GM06990 (cell line): ENCODE data around the gene JPH4.

Experiments
- DNase-seq: peaks from one replicate; pipeline ENCODE4 v3.0.0-alpha.2; 2011; ENCODE audit not compliant: insufficient read length; ENCODE audit errors: extremely low read depth
- H3K27me3 ChIP-seq: replicated peaks from 2 replicates; pipeline ENCODE4 v1.6.0; 2011; ENCODE audit warnings: low read length; ENCODE audit not compliant: control insufficient read depth, insufficient read depth
- H3K36me3 ChIP-seq: 2 replicates; pipeline ENCODE4 v1.5.1; 2011; ENCODE audit warnings: low read length; ENCODE audit not compliant: control insufficient read depth, insufficient read depth
- H3K4me3 ChIP-seq: replicated peaks from 2 replicates; pipeline ENCODE4 v1.5.1; 2011; ENCODE audit warnings: low read depth, mild to moderate bottlenecking, control low read depth, low read length
- TF ChIP-seq, protein P1 (sequence below): IDR thresholded peaks from 2 replicates; pipeline ENCODE4 v1.5.1; 2011; ENCODE audit warnings: low read length, control low read depth, mild to moderate bottlenecking, inconsistent platforms; ENCODE audit not compliant: insufficient read depth, poor library complexity, severe bottlenecking

JPH4 gene

DNA sequence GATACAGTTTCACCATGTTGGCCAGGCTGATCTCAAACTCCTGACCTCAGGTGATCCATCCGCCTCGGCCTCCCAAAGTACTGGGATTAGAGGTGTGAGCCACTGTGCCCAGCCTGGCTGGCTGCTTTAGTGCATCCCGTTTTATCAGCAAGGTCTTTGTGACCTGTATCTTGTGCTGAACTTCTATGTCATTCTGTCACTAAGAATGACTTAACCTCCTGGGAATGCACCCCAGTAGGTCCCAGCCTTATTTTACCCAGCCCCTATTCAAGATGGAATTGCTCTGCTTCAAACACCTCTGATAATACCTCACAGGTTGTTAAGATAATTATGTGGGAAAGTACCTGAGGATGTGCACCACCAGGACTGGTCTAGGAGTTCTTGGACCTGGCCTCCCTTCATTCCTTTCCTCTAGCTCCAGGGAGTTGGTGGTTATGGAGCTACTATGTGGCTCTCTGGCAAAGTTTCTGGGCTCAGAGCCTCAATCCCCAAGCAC lies 26.1 kb upstream of the JPH4 start:
- Histone ChIP-seq H3K27me3 (no peaks in the 10 kb centered on the region), H3K4me3 (no peak overlapping the region), H3K36me3 (no peaks in the 10 kb centered on the region)
- DNase-seq, result no peak
- TF ChIP-seq, protein P1, sequence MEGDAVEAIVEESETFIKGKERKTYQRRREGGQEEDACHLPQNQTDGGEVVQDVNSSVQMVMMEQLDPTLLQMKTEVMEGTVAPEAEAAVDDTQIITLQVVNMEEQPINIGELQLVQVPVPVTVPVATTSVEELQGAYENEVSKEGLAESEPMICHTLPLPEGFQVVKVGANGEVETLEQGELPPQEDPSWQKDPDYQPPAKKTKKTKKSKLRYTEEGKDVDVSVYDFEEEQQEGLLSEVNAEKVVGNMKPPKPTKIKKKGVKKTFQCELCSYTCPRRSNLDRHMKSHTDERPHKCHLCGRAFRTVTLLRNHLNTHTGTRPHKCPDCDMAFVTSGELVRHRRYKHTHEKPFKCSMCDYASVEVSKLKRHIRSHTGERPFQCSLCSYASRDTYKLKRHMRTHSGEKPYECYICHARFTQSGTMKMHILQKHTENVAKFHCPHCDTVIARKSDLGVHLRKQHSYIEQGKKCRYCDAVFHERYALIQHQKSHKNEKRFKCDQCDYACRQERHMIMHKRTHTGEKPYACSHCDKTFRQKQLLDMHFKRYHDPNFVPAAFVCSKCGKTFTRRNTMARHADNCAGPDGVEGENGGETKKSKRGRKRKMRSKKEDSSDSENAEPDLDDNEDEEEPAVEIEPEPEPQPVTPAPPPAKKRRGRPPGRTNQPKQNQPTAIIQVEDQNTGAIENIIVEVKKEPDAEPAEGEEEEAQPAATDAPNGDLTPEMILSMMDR, result no peak

DNA sequence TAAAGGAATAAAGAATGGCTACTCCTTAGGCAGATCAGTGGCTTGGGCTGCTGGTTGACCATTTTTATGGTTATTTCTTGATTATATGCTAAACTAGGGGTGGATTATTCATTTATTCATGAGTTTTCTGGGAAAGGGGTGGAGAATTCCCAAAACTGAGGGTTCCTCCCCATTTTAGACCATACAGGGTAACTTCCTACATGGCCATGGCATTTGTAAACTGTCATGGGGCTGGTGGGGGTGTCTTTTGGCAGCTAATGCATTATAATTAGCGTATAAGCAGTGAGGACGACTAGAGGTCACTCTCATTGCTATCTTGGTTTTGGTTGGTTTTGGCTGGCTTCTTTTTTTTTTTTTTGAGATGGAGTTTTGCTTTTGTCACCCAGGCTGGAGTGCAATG lies 25.6 kb upstream of the JPH4 start:
- Histone ChIP-seq H3K4me3 (no peak overlapping the region), H3K27me3 (no peaks in the 10 kb centered on the region), H3K36me3 (no peaks in the 10 kb centered on the region)
- TF ChIP-seq, protein P1, result no peak
- DNase-seq, result no peak

DNA sequence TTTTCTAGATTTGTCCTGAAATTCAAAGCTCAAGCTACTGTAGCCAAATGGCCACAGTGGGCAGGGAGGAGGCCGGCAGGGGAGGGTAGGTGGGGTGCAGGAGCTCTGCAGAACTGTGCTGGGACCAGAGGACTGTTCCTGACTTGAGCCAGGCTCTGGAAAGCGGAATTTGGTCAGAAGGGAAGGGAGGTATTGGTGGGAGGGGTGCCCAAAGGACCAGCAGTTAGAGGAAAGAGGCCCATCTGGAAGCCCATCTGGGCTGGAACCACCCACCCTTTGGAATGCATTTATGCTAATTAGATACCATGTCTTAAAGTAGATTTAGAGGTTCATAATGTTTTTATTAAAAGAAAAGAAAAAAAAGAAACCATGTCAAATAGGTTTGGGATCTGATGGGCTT lies 24.5 kb upstream of the JPH4 start:
- DNase-seq, result no peak
- Histone ChIP-seq H3K4me3 (no peak overlapping the region), H3K36me3 (no peaks in the 10 kb centered on the region), H3K27me3 (no peaks in the 10 kb centered on the region)
- TF ChIP-seq, protein P1, result no peak

DNA sequence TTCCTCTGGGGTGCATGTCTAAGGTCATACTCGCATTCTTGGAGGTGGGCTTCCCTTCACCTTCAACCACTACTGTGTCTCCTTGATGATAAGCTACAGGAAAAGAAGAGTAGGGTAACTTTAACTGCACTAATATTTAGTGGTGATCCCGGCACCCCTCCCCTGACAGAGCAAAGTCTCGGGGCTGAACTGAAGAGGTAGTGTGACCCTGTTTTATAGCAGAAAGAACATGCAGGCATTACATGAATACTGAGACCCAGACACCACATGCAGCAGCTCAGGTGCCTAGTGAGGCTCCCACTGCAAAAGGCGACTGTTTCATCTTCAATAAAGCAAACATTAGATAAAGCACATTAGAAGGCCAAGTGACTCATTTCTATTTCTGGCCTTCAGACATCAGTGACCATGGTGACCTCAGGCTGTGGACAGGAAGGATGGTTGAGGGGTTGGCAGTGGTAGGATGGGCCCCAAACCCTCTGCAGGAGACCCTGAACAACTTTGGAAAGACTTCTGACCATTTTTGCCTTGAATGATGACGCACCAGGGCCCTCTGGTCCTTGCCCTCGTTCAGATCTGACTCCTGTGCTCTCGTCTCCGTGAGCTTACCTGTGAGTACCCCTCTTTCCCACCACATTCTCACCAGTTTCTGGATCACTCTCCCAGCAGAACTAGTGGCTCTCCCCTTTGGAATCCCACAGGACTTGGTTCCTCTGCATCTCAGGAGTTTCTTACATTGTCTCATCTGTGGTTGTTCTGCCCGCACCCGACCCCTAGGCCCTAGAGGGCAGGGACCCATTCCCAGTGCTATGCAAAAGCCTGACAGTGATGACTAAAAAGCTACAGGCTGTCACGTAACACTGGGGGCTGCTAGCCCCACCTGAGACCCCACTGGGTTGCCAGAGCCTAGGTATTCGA lies 23.8 kb upstream of the JPH4 start:
- Histone ChIP-seq H3K4me3 (no peak overlapping the region), H3K27me3 (no peaks in the 10 kb centered on the region), H3K36me3 (no peaks in the 10 kb centered on the region)
- no peak for DNase-seq
- TF ChIP-seq, protein P1, result no peak

DNA sequence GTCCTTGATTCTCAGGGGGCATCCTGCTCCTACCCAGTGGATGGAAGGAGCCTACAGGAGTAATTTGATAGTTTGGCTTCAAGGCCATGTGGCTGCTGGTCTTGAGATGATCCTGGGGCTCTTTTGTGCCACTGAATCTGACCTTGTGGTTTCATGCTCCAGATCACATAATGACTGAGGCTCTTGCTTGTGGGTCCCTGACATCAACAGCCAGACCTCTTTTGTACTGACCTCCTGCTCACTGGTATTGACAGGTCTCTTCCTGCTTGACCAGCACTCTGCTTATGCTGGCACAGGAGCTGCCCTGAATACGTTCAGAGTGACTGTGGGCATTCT lies 23.2 kb upstream of the JPH4 start:
- no peaks in the 10 kb centered on the region for H3K27me3 ChIP-seq
- H3K36me3 ChIP-seq, result no peaks in the 10 kb centered on the region
- TF ChIP-seq, protein P1, result no peak
- H3K4me3 ChIP-seq, result no peak overlapping the region
- DNase-seq, result no peak
